Measurements from ENCODE around the gene LOXL4.

The LOXL4 gene

GRCh38 chr10:98303569-98303968, 35.6 kb upstream of the LOXL4 start:
- no peak for TF ChIP-seq CTCF (IDR thresholded peaks at IDR 0.05; ENCODE audit: low read depth, low read length, missing control alignments)
- no peak for DNase-seq (ENCODE audit: low read depth)
- no peak overlapping the region for H3K4me3 ChIP-seq (ENCODE audit: low read depth, low read length)

- TF ChIP-seq CTCF (IDR thresholded peaks at IDR 0.05; ENCODE audit: low read depth, low read length, missing control alignments), result no peak
- H3K4me3 ChIP-seq (ENCODE audit: low read depth, low read length), result no peak overlapping the region
- no peak for DNase-seq (ENCODE audit: low read depth)
Observed at GRCh38 chr10:98302741-98303365, 34.9 kb upstream of the LOXL4 start.

DNA sequence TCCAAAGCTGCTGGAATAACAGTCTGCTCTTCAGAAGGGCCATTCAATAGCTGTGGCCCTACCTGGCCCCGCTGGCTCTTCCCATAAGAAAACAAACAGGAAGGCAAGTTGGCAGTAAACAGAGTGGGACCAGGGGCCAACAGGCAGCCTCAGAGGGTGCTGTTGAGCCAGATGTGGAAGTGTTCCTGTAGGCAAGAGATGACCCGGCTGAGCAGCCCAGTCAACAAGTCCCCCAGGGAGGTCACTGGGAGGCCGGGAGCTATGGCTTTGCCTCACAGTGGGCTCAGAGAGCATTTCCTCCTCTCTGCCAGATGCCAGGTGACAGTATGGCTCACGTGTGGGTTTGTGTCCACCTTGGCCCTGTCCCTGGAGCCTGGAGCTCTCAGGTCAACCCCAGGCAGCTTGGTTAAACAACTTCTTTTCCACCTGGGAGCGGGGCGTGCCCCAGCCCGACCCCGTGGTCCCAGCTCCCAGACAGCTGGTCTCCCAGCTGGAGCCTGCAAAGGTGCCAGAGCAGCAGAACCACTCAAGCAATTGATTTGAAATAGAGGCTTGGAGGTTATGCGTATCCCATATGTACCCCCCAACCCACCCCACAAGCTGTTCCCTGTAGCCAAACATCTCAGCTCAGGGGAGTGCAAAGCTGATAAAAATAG, 33.8 kb upstream of the LOXL4 start:
- H3K4me3 ChIP-seq (ENCODE audit: low read depth, low read length), result no peak overlapping the region
- DNase-seq (ENCODE audit: low read depth), result no peak
- no peak for TF ChIP-seq CTCF (IDR thresholded peaks at IDR 0.05; ENCODE audit: low read depth, low read length, missing control alignments)

DNA sequence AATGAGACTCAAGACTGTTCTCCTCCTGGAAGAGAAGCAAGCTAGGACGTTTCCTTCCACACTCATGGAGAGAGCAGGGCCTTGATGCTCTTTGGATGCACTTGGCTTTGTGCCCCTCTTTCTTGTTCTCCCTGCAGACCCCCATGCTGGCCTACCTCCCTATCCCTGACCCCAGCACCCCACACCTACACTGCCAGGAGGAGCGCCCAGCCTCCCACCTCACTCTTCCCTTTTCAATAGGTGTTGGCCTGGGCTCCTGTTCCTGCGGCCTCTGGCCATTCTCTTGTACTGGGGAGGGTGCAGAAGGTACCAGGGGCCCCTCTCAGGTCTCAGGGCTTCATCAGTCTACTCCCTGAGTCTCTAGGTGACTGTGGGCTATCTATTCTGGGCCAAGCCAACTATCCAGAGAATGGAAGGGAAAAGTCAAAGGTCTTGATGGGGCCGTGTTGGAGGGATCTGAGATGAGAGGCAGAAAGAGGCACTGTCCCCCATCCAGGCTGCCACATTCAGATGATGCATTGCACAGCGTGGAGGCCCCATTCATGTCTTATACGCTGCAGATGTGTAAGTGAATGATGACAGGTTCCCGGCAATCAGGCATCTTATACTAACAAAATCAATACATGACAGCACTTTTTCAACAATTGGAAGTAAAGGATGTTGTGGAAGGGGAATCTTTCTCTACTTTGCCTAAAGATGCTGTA, 32.7 kb upstream of the LOXL4 start:
- TF ChIP-seq CTCF (IDR thresholded peaks at IDR 0.05; ENCODE audit: low read depth, low read length, missing control alignments), result no peak
- DNase-seq (ENCODE audit: low read depth), result no peak
- H3K4me3 ChIP-seq (ENCODE audit: low read depth, low read length), result no peak overlapping the region

GRCh38 chr10:98299341-98299740, 31.3 kb upstream of the LOXL4 start:
- no peak overlapping the region for H3K4me3 ChIP-seq (ENCODE audit: low read depth, low read length)
- TF ChIP-seq CTCF (IDR thresholded peaks at IDR 0.05; ENCODE audit: low read depth, low read length, missing control alignments), result no peak
- DNase-seq (ENCODE audit: low read depth), result no peak

- DNase-seq (ENCODE audit: low read depth), result no peak
- TF ChIP-seq CTCF (IDR thresholded peaks at IDR 0.05; ENCODE audit: low read depth, low read length, missing control alignments), result no peak
Observed at GRCh38 chr10:98296524-98296923, 28.5 kb upstream of the LOXL4 start.

More at GRCh38 chr10:98296524-98296923, 28.5 kb upstream of the LOXL4 start:
- H3K4me3 ChIP-seq (ENCODE audit: low read depth, low read length), result no peak overlapping the region
